GM19395 (cell line): ENCODE measurements around the gene ADAMTS12.
A peak's percentile ranks its signal among the peaks of the same experiment; 100 is the strongest.

Experiments used
- ATAC-seq: cut with Tn5 transposase; IDR thresholded peaks from one replicate; pipeline ENCODE4 v1.9.1; 2021; ENCODE audit warnings: mild to moderate bottlenecking, moderate library complexity; ENCODE audit not compliant: unreplicated experiment

Gene ADAMTS12

DNA sequence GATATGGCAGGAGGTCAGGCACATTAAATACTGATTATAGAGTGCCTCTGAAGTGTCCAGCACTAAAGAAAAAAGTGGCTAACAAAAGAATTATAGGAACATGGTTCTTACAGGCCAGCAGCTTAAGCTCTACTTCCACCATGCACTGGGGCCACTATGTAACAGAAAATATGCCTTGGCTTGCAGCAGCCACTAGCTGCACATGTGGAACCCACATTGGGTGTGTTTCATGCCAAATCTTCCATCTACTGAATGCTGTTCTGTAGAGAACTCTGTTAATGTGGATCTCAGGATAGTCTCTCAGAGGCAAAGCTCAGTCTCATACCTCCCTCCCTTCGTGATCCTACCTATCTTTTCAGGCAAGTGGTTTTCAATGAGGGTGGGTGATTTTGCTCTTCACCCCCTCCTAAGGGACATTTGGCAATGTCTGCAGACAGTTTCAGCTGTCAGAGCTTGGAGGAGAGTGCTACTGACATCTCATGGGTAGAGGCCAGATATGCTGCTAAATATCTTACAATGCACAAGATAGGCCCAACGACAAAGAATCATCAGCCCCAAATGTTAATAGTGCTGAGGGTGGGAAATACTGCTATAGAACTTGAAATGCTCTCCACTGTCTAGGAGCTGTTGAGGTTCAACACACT is 232.1 kb downstream of the ADAMTS12 start:
- ATAC-seq, result no peak

- ATAC-seq, result no peak
Measured at GRCh38 chr5:33657804-33658440, 233.9 kb downstream of the ADAMTS12 start.

DNA sequence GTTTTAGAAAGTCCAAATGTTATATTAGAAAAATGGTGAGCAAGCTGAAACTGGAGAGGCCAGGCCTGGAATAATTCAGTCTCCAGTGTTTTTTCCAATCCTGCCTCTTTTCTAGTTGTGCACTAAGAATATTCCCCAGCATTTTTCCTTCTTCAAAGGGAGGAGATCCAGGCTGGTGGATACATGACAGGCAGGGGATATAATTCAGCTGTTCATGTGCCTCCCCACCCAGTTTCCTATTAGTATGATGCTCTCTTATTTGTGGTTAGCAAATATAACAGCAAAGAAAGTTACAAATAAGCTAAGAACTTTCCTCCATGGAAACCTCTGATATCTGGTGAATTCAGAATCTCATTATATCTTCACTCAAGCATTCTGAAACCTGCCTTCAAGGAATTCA is 234.6 kb downstream of the ADAMTS12 start:
- no peak for ATAC-seq

- no peak for ATAC-seq
Measured at GRCh38 chr5:33650911-33651310, 240.9 kb downstream of the ADAMTS12 start.

GRCh38 chr5:33649549-33650482 is 242.0 kb downstream of the ADAMTS12 start:
- no peak for ATAC-seq

GRCh38 chr5:33641744-33642505 is 249.9 kb downstream of the ADAMTS12 start:
- ATAC-seq, result peak; percentile 52

GRCh38 chr5:33639474-33639873 is 252.3 kb downstream of the ADAMTS12 start:
- no peak for ATAC-seq

- ATAC-seq, result no peak
Measured at GRCh38 chr5:33637011-33637410, 254.8 kb downstream of the ADAMTS12 start.

- ATAC-seq, result no peak
Measured at GRCh38 chr5:33635582-33635981, 256.2 kb downstream of the ADAMTS12 start.

DNA sequence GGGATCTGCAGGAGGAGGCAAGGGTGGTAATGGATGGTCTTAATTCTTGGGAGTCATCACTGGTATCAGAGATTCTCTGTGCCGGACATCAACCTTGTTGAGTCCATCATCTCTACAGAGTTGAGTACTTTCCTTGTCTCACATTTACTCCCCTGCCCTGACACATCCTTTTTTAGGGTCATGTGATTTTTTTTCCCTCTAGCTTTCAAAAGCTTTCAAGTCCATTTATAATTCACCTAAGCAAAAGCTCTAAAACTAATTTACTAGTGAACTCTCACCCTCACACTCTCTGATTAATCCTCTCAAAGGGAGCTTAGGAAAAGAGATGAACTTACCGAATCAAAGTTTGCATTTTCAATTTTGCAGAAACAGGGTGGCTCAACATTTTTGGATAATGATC is 258.1 kb downstream of the ADAMTS12 start:
- no peak for ATAC-seq

- peak; percentile 93 for ATAC-seq
Measured at GRCh38 chr5:33631786-33632185, 260.0 kb downstream of the ADAMTS12 start.

GRCh38 chr5:33631139-33631538 is 260.7 kb downstream of the ADAMTS12 start:
- ATAC-seq, result no peak

DNA sequence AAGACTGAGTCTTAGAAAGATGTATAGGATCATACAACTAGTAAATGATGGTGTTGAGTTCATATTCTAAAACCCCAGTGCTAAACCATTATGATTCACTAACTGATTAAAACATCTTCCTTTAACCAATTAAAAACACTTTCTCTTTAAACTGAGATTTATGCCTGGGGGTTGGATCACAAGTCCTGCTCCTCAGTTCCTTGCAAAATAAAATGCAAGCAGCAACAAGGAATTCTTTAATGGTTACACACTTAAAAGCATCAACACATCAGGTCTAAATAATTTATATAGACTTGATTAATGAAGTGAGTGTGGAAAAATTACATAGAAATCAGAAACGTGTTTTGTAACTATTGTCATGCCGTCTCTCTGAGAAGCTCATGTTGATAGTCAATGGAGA is 261.8 kb downstream of the ADAMTS12 start:
- ATAC-seq, result no peak

DNA sequence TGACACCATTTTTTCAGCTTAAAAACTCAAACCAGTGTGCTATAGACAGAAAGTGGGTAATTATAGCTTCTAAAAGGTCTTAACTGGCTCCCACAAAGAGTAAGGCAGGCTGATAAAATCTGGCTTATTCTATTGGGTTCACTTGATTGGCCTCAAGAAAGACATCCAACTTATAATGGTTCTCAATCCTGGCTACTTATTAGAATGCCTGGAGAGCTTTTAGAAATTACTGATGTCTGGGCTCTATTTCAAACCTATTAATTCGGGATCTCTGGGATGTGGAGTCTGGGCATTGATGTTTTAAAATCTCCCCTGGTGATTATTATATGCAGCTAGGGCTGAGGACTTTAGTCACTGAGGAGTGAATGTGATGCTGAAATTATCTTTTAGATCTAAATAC is 263.0 kb downstream of the ADAMTS12 start:
- no peak for ATAC-seq

- ATAC-seq, result no peak
Measured at GRCh38 chr5:33621514-33621913, 270.3 kb downstream of the ADAMTS12 start.

DNA sequence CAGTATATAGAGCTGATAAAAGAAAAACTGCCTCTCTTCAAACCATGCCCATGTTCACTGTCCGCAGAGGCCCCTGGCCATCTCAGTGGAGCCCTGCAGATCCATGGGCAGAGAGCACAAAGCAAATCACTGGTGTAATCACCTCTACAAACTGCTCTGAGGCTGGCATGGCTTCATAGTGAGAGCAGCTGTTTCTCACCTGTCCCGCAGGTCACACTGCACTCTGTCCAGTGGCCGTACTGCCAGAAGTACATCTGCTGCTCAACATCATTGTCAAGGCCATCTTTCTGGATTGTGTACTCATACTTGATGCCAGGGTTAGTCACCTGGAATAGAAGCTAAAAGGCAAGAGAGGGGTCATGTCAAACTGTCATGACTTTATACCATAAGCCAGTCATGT is 277.8 kb downstream of the ADAMTS12 start:
- ATAC-seq, result no peak

- no peak for ATAC-seq
Measured at GRCh38 chr5:33612386-33612785, 279.4 kb downstream of the ADAMTS12 start.

DNA sequence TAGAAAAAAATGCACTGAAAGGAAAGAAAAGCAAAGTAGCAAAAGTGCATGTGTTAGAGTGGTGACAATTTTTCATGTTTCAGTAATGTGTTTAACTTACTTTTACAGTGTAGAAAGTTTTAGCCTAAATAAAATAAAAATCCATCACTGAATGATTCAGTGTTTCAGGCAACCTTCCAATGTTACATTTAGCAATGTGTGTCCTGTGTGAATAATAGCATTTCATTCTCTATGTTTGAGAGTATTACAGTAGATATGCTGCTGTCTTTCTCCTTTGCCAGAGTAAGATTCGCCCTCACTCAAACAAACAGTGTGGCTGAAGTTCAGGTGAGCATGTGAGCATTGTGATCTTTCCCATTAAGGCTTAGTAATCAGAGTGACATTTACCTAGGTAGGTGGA is 279.9 kb downstream of the ADAMTS12 start:
- ATAC-seq, result no peak

- no peak for ATAC-seq
Measured at GRCh38 chr5:33608344-33609041, 283.3 kb downstream of the ADAMTS12 start.

DNA sequence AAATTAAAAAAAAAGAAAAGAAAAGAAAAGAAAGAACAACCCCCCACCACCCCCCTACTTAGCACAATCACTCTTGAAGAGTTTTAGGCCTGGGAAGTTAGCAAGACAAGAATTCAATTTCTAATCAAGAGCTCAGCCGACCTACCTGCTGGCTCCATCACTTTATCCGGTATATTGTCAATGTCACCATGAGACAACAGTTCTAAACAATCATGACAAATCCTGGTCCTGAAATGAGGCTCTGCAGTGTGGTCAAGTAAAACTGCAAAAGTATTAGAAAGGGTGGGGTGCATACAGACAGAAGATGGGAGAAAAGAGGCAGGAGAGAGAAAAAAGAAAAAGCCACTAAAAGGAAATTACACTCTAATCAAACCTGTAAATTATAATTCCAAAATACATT is 287.3 kb downstream of the ADAMTS12 start:
- no peak for ATAC-seq
